Measurements from ENCODE around the gene EFCAB6. TPM values are rescaled to one million over a fixed set of nuclear protein-coding genes. Genes with fewer than 3 reads are reported as not detected.

The EFCAB6 gene
- total and polyA plus RNA-seq, 2 of the 4 experiments (the other 2 are of a cell fraction) = 0.44 to 1.1 TPM

GRCh38 chr22:43539572-43540528 lies 272.3 kb downstream of the EFCAB6 start:
- H3K4ac ChIP-seq (ENCODE audit: low read depth, low read length) = no peak overlapping the region
- intact Hi-C loops (cut with micrococcal nuclease) (no loop called here), dilution Hi-C loops (cut with HindIII; ENCODE audit: low sequenced_read_pairs, unreplicated experiment) (no loop called here), in situ Hi-C loops (cut with MboI; ENCODE audit: low sequenced_read_pairs) (no loop called here)
- POLR2A ChIA-PET (ENCODE audit: unreplicated experiment) = no interaction called here
- H2BK15ac ChIP-seq (ENCODE audit: low read depth, low read length) = no peak overlapping the region
- 67% methylated on average over 17 of the region's 31 CpGs; no CpG with 5 or more reads in 1 of the 2 experiments for WGBS, 2 experiments (ENCODE audit: extremely low coverage in 2 of 2, insufficient read length in 1 of 2)
- no peaks in the 10 kb centered on the region for H3K9me3 ChIP-seq (ENCODE audit: control insufficient read depth, insufficient read depth, low read length)
- H2BK5ac ChIP-seq (ENCODE audit: low read depth, low read length, poor library complexity, severe bottlenecking) = no peak overlapping the region
- CTCF ChIA-PET = no interaction called here
- no peak overlapping the region for H3K14ac ChIP-seq (replicated peaks; ENCODE audit: low read depth, low read length)
- no peak overlapping the region for H3K27ac ChIP-seq (ENCODE audit: insufficient read depth, low read length)
- no peaks in the 10 kb centered on the region for H3K9me1 ChIP-seq (ENCODE audit: insufficient read depth, low read length)
- no peak overlapping the region for H4K8ac ChIP-seq (ENCODE audit: low read depth in 2 of 2, low read length in 2 of 2)
- no peak overlapping the region for H2AK5ac ChIP-seq (ENCODE audit: low read depth, low read length)
- no peak overlapping the region for H3K18ac ChIP-seq (ENCODE audit: low read depth, low read length)
- no peaks in the 10 kb centered on the region for H3K36me3 ChIP-seq (ENCODE audit: control insufficient read depth, insufficient read depth, low read length)
- no peak overlapping the region for H3K23ac ChIP-seq (ENCODE audit: low read depth, low read length)
- no peak overlapping the region for H2AFZ ChIP-seq (replicated peaks; ENCODE audit: low read length, poor library complexity)
- H2AK9ac ChIP-seq (replicated peaks; ENCODE audit: low read depth, low read length, poor library complexity) = no peak overlapping the region
- H3K4me1 ChIP-seq (ENCODE audit: control insufficient read depth, insufficient read depth, low read length) = no peaks in the 10 kb centered on the region
- no peak overlapping the region for H3K4me2 ChIP-seq (ENCODE audit: low read depth, low read length)
- TF ChIP-seq POLR2A (IDR thresholded peaks at IDR 0.05; ENCODE audit: low read depth, low read length) (no peak), BHLHE40 (IDR thresholded peaks at IDR 0.05; ENCODE audit: low read depth, low read length) (no peak), SMC3 (IDR thresholded peaks at IDR 0.05; ENCODE audit: low read depth, low read length) (no peak), CHD1 (IDR thresholded peaks at IDR 0.05; ENCODE audit: low read depth, low read length) (no peak), MXI1 (IDR thresholded peaks at IDR 0.05; ENCODE audit: borderline replicate concordance, low read depth, low read length) (no peak)
- H3K4me3 ChIP-seq (ENCODE audit: insufficient read depth, low read depth, low read length) = no peak overlapping the region
- H4K91ac ChIP-seq (ENCODE audit: insufficient read depth, low read depth, low read length) = no peak overlapping the region
- no peak overlapping the region for H2BK20ac ChIP-seq (ENCODE audit: low read depth, low read length)
- DNase-seq (no peak), ATAC-seq (ENCODE audit: low read depth) (no peak)
- no peaks in the 10 kb centered on the region for H3K79me1 ChIP-seq (ENCODE audit: low read depth in 1 of 2, low read length in 2 of 2)
- no TSS peak for BruUV-seq (replicated peaks)
- H4K5ac ChIP-seq (ENCODE audit: low read depth, low read length) = no peak overlapping the region
- no peaks in the 10 kb centered on the region; the same call in 1 of the 2 replicates for H3K27me3 ChIP-seq (ENCODE audit: control insufficient read depth, insufficient read depth, low read length)
- no peak overlapping the region for H2BK120ac ChIP-seq (ENCODE audit: low read depth, low read length)
- H4K20me1 ChIP-seq (ENCODE audit: insufficient read depth, low read length) = no peaks in the 10 kb centered on the region
- no peak overlapping the region for H3K9ac ChIP-seq (ENCODE audit: low read depth, low read length)
- no peak overlapping the region for H3K56ac ChIP-seq (ENCODE audit: extremely low read depth, insufficient read depth, low read length)
